Heart left ventricle (tissue), 16 donors: ENCODE measurements around the gene TTC7B. TPM values are rescaled to one million over a fixed set of nuclear protein-coding genes. Genes with fewer than 3 reads are reported as not detected.

Experiments
- ATAC-seq, 4 donors: fragments of 200-7000 bp; cut with Tn5 transposase; one replicate each; pipeline ENCODE4 v1.9.1; 2020 to 2022; ENCODE audit warnings: moderate library complexity in 4 of 4, mild to moderate bottlenecking in 3 of 4, moderate number of reproducible peaks in 1 of 4
- DNase-seq, 5 donors: peaks; one replicate each; pipeline ENCODE4 v3.0.0-alpha.2; 2020
- H3K27ac ChIP-seq, 12 donors: fragments of 200-600 bp; sonication (generic) in 4 of 12; one replicate each; pipeline versions ENCODE4 v1.5.0 to v1.8.0; 2016 to 2022; ENCODE audit warnings: mild to moderate bottlenecking in 2 of 12
- H3K27me3 ChIP-seq, 9 donors: fragments of 200-600 bp; sonication (generic) in 2 of 9; one replicate each; pipeline versions ENCODE4 v1.5.1 to v1.8.0; 2016 to 2022; ENCODE audit warnings: mild to moderate bottlenecking in 3 of 9
- H3K36me3 ChIP-seq, 9 donors: fragments of 200-600 bp; sonication (generic) in 2 of 9; one replicate each; pipeline versions ENCODE4 v1.5.0 to v1.8.0; 2018 to 2022; ENCODE audit warnings: mild to moderate bottlenecking in 2 of 9
- H3K4me1 ChIP-seq, 12 donors: fragments of 200-600 bp; sonication (generic) in 4 of 12; one replicate each; pipeline versions ENCODE4 v1.5.0 to v1.8.0; 2016 to 2022; ENCODE audit warnings: mild to moderate bottlenecking in 3 of 12
- H3K4me3 ChIP-seq, 12 donors: fragments of 200-600 bp; sonication (generic) in 4 of 12; one replicate each; pipeline versions ENCODE4 v1.5.0 to v1.8.0; 2017 to 2022; ENCODE audit warnings: mild to moderate bottlenecking in 9 of 12, moderate library complexity in 4 of 12
- H3K9me3 ChIP-seq, 12 donors: fragments of 200-600 bp; sonication (generic) in 4 of 12; one replicate each; pipeline versions ENCODE4 v1.5.0 to v1.8.0; 2016 to 2022; ENCODE audit warnings: mild to moderate bottlenecking in 1 of 12
- CTCF ChIP-seq, 12 donors: fragments of 200-600 bp; sonication (generic) in 4 of 12; IDR thresholded peaks; one replicate each; pipeline versions ENCODE4 v1.5.0 to v1.8.0; 2018 to 2022; ENCODE audit warnings: antibody characterized with exemption in 12 of 12, mild to moderate bottlenecking in 5 of 12
- POLR2A ChIP-seq, 2 donors: fragments of 450-650 bp; IDR thresholded peaks; one replicate each; pipeline ENCODE4 v1.6.1; 2017; ENCODE audit warnings: antibody characterized with exemption in 2 of 2, mild to moderate bottlenecking in 2 of 2, moderate library complexity in 2 of 2
- WGBS, 4 donors: extraction: QIAGEN DNeasy Blood & Tissue Kit in 2 of 4; methylation state at CpG; one replicate each; pipeline versions ENCODE4 v1.1.5 to v1.1.7; 2013 to 2018; 5-methylcytosine and 5-hydroxymethylcytosine counted together
- intact Hi-C, 10 donors: fragments of 100-400 bp; cut with DNase I; formaldehyde crosslinking; loops; one replicate each; pipeline versions ENCODE4 v1.11.1 to v1.14.2; 2022
- polyA plus RNA-seq, 2 donors: library from polyadenylated mRNA; stranded (reverse); fragments of 200-250 nt; gene quantifications; one replicate each; pipeline ENCODE4 v1.2.3, GENCODE V29; 2013
- total RNA-seq, 9 donors: library from RNA; depleted of rRNA in 2 of 9; stranded (reverse); fragments of >200 nt in 2 of 9; fragmentation: NEBNext Ultra II Directional in 3 of 9; extraction: Animal tissue kit (Norgen Biotek cat#: 25700) in 3 of 9; gene quantifications; one replicate each; pipeline versions ENCODE4 v1.1.0 to v1.2.4, GENCODE V29; 2016 to 2023
- donor health status: ischemic (EF 13 %, LVEDD 7.1; RV severe dilation, severe dysfunction).
- donor health status: healthy with polysubstance abuse.
- donor health status: DM: no; HTN: yes; CAD: no.
- donor health status: DM: no; HTN: no; CAD: no.
- donor health status: ischemic (EF 25% LVEDD 6.9; RV normal size, moderate dysfunction).
- donor health status: ischemic (EF 25% LVEDD 5.7; RV mildly dilated, moderate dysfunction).
- donor health status: healthy.
- donor health status: DM: yes; HTN: yes; CAD: no.
- donor health status: ischemic (EF 35%, LVEDD 5.7; RV mildly dilated, moderate dysfunction).
- donor health status: nonischemic (EF 11% LVEDD 7.7; RV severe dilation, severe dysfunction).
- donor health status: DM: yes; HTN: yes; CAD: no.
- donor health status: PGD.
- donor health status: ischemic (EF 29% LVEDD 5.4; RV normal size, mild dysfunction).
- donor health status: nonischemic (EF 23%, LVEDD 6.1; RV moderate dilation, normal function).

The TTC7B gene
- total and polyA plus RNA-seq, 11 donors = 20.3 to 76.1 (median 62.6) TPM

GRCh38 chr14:90557516-90557915 is 258.7 kb downstream of the TTC7B start:
- H3K36me3 ChIP-seq = peaks cover 0 to 11% (median 0%) of the 10 kb centered on the region in 9 donors
- intact Hi-C loops = loop anchor here in 1 of 10 donors (10.0 kb wide), 1 partner anchor 117 kb away; no protein-coding TSS in a partner anchor
- no peaks in the 10 kb centered on the region for H3K9me3 ChIP-seq
- DNase-seq (no peak), ATAC-seq (no peak)
- no peaks in the 10 kb centered on the region for H3K27me3 ChIP-seq
- no peak overlapping the region for H3K27ac ChIP-seq
- H3K4me1 ChIP-seq = peaks cover 0 to 34% (median 11%) of the 10 kb centered on the region in 12 donors
- H3K4me3 ChIP-seq = no peak overlapping the region
- 89 to 94% (median 92%) methylated on average over 7 of the region's 7 CpGs for WGBS, 4 donors
- TF ChIP-seq CTCF (IDR thresholded peaks at IDR 0.05) = no peak
- no peak for TF ChIP-seq POLR2A (IDR thresholded peaks at IDR 0.05)

GRCh38 chr14:90556666-90557450 is 259.4 kb downstream of the TTC7B start:
- Histone ChIP-seq H3K4me3 (no peak overlapping the region), H3K27ac (peak overlapping the region in 10 of 12 donors; percentile 60 to 84 (median 73)), H3K27me3 (no peaks in the 10 kb centered on the region), H3K36me3 (peaks cover 0 to 10% (median 0%) of the 10 kb centered on the region in 9 donors), H3K9me3 (no peaks in the 10 kb centered on the region), H3K4me1 (peaks cover 0 to 40% (median 11%) of the 10 kb centered on the region in 12 donors)
- TF ChIP-seq CTCF (IDR thresholded peaks at IDR 0.05) = no peak
- TF ChIP-seq POLR2A (IDR thresholded peaks at IDR 0.05) = no peak
- no peak for ATAC-seq
- DNase-seq = no peak
- 90 to 94% (median 90%) methylated on average over 11 to 12 of the region's 12 CpGs for WGBS, 4 donors
- intact Hi-C loops = loop anchor here in 1 of 10 donors (10.0 kb wide), 1 partner anchor 118 kb away; no protein-coding TSS in a partner anchor

GRCh38 chr14:90556012-90556477 is 260.2 kb downstream of the TTC7B start:
- H3K9me3 ChIP-seq = no peaks in the 10 kb centered on the region
- H3K27me3 ChIP-seq = no peaks in the 10 kb centered on the region
- H3K27ac ChIP-seq = peak overlapping the region in 11 of 12 donors; percentile 49 to 84 (median 72)
- H3K36me3 ChIP-seq = peaks cover 0 to 4% (median 0%) of the 10 kb centered on the region in 9 donors
- ATAC-seq (peak; percentile 59 to 80 (median 64)), DNase-seq (peak in 2 of 5 donors; percentile 67 to 71)
- TF ChIP-seq POLR2A (IDR thresholded peaks at IDR 0.05) = no peak
- TF ChIP-seq CTCF (IDR thresholded peaks at IDR 0.05) = no peak
- 23 to 33% (median 32%) methylated on average over 14 to 17 of the region's 17 CpGs for WGBS, 4 donors
- H3K4me1 ChIP-seq = peaks cover 0 to 48% (median 12%) of the 10 kb centered on the region in 12 donors
- H3K4me3 ChIP-seq = peak overlapping the region in 6 of 12 donors; percentile 12 to 40 (median 34)
- intact Hi-C loops = loop anchor here in 1 of 10 donors (10.0 kb wide), 1 partner anchor 119 kb away; no protein-coding TSS in a partner anchor
